NCI-H82 treated with DMSO at 0.1 percent for 48 hours (cell line): ENCODE measurements around the gene CAPN13.

ENCODE experiments used
- DNase-seq: peaks from one replicate; lab custom pipeline; 2025; ENCODE audit not compliant: unreplicated experiment; lab: John Stamatoyannopoulos, UW

Gene CAPN13

GRCh38 chr2:30807249-30807648 lies at the start of gene CAPN13:
Gene CAPN13 (minus strand): TSS chr2:30807446. CDS start chr2:30787325, 20,121 bp downstream.
- no peak for DNase-seq

GRCh38 chr2:30847841-30848240 lies 40.6 kb upstream of the CAPN13 start:
- no peak for DNase-seq

- no peak for DNase-seq
Observed at GRCh38 chr2:30847329-30847728, 40.1 kb upstream of the CAPN13 start.

- no peak for DNase-seq
Observed at GRCh38 chr2:30828586-30828985, 21.3 kb upstream of the CAPN13 start.

- DNase-seq, result no peak
Observed at GRCh38 chr2:30826916-30827315, 19.7 kb upstream of the CAPN13 start.

- DNase-seq, result no peak
Observed at GRCh38 chr2:30826481-30826880, 19.2 kb upstream of the CAPN13 start.

- DNase-seq, result no peak
Observed at GRCh38 chr2:30823452-30823851, 16.2 kb upstream of the CAPN13 start.

- no peak for DNase-seq
Observed at GRCh38 chr2:30821960-30822359, 14.7 kb upstream of the CAPN13 start.

- DNase-seq, result no peak
Observed at GRCh38 chr2:30820381-30821055, 13.3 kb upstream of the CAPN13 start.

GRCh38 chr2:30809938-30810337 lies 2.7 kb upstream of the CAPN13 start:
- no peak for DNase-seq

GRCh38 chr2:30808695-30809094 lies 1.4 kb upstream of the CAPN13 start:
- DNase-seq, result no peak

- no peak for DNase-seq
Observed at GRCh38 chr2:30803281-30803680, 4.0 kb downstream of the CAPN13 start.

GRCh38 chr2:30802611-30803010 lies 4.6 kb downstream of the CAPN13 start:
- DNase-seq, result no peak

GRCh38 chr2:30801821-30802455 lies 5.3 kb downstream of the CAPN13 start:
- no peak for DNase-seq

GRCh38 chr2:30800159-30800558 lies 7.1 kb downstream of the CAPN13 start:
- no peak for DNase-seq

- DNase-seq, result no peak
Observed at GRCh38 chr2:30799366-30799765, 7.9 kb downstream of the CAPN13 start.

GRCh38 chr2:30798536-30798991 lies 8.7 kb downstream of the CAPN13 start:
- no peak for DNase-seq

- DNase-seq, result no peak
Observed at GRCh38 chr2:30797381-30798015, 9.7 kb downstream of the CAPN13 start.

GRCh38 chr2:30796699-30797098 lies 10.5 kb downstream of the CAPN13 start:
- no peak for DNase-seq

- DNase-seq, result no peak
Observed at GRCh38 chr2:30792521-30792920, 14.7 kb downstream of the CAPN13 start.

- peak; percentile 41 for DNase-seq
Observed at GRCh38 chr2:30790879-30791278, 16.4 kb downstream of the CAPN13 start.

GRCh38 chr2:30789670-30790210 lies 17.5 kb downstream of the CAPN13 start:
- no peak for DNase-seq
